GM23248 (cell line): ENCODE measurements around the gene PSMB5. TPM values are rescaled to one million over a fixed set of nuclear protein-coding genes. Genes with fewer than 3 reads are reported as not detected.

Source experiments
- DNase-seq: peaks from one replicate; pipeline ENCODE4 v3.0.0-alpha.2; 2015
- H2AFZ ChIP-seq: fragments of 200-600 bp; sonication (generic); 2 replicates; pipeline ENCODE4 v1.6.1; 2016; ENCODE audit warnings: antibody characterized with exemption
- H3F3A ChIP-seq: fragments of 200-600 bp; sonication (generic); 2 replicates; pipeline ENCODE4 v1.6.1; 2016; ENCODE audit warnings: mild to moderate bottlenecking, antibody characterized with exemption, mixed run types; ENCODE audit not compliant: insufficient read depth
- H3K27ac ChIP-seq: fragments of 200-600 bp; sonication (generic); 2 replicates; pipeline ENCODE4 v1.5.1; 2016; ENCODE audit warnings: mild to moderate bottlenecking
- H3K27me3 ChIP-seq: fragments of 200-600 bp; sonication (generic); replicated peaks from 2 replicates; pipeline ENCODE4 v1.6.1; 2016; ENCODE audit warnings: mild to moderate bottlenecking; ENCODE audit not compliant: insufficient read depth
- H3K36me3 ChIP-seq: fragments of 200-600 bp; sonication (generic); 2 replicates; pipeline ENCODE4 v1.6.1; 2016; ENCODE audit warnings: low read depth, mild to moderate bottlenecking
- H3K4me1 ChIP-seq: fragments of 200-600 bp; sonication (generic); 2 replicates; pipeline ENCODE4 v1.6.1; 2016; ENCODE audit warnings: mild to moderate bottlenecking; ENCODE audit not compliant: insufficient read depth
- H3K4me2 ChIP-seq: fragments of 200-600 bp; sonication (generic); one replicate; pipeline ENCODE4 v1.6.1; 2016; ENCODE audit warnings: mild to moderate bottlenecking; ENCODE audit not compliant: unreplicated experiment
- H3K4me3 ChIP-seq: fragments of 200-600 bp; sonication (generic); 2 replicates; pipeline ENCODE4 v1.5.1; 2016; ENCODE audit warnings: mild to moderate bottlenecking
- H3K79me2 ChIP-seq: fragments of 200-600 bp; sonication (generic); 2 replicates; pipeline ENCODE4 v1.6.1; 2016; ENCODE audit warnings: mild to moderate bottlenecking; ENCODE audit not compliant: insufficient read depth
- H3K9ac ChIP-seq: fragments of 200-600 bp; sonication (generic); 2 replicates; pipeline ENCODE4 v1.6.1; 2016; ENCODE audit warnings: mild to moderate bottlenecking
- H3K9me2 ChIP-seq: fragments of 200-600 bp; sonication (generic); 2 replicates; pipeline ENCODE4 v1.6.1; 2016; ENCODE audit warnings: mixed run types, mild to moderate bottlenecking, moderate library complexity; ENCODE audit not compliant: insufficient read depth
- H3K9me3 ChIP-seq: fragments of 200-600 bp; sonication (generic); one replicate; pipeline ENCODE4 v1.6.1; 2017; ENCODE audit warnings: low read depth
- H4K20me1 ChIP-seq: fragments of 200-600 bp; sonication (generic); 2 replicates; pipeline ENCODE4 v1.6.0; 2016; ENCODE audit not compliant: insufficient read depth
- EZH2 ChIP-seq: fragments of 200-600 bp; sonication (generic); IDR thresholded peaks from 2 replicates; pipeline ENCODE4 v1.6.1; 2018; ENCODE audit warnings: antibody characterized with exemption, mild to moderate bottlenecking; ENCODE audit not compliant: insufficient read depth, poor library complexity, severe bottlenecking
- EZH2phosphoT487 ChIP-seq: fragments of 200-600 bp; sonication (generic); IDR thresholded peaks from 2 replicates; pipeline ENCODE4 v1.6.1; 2018; ENCODE audit warnings: antibody characterized with exemption, moderate library complexity, mild to moderate bottlenecking, low read depth; ENCODE audit not compliant: insufficient read depth
- WGBS, 2 experiments: methylation state at CpG; one replicate each; pipeline ENCODE4 v1.1.6; 2015 to 2017; ENCODE audit warnings: low lambda C conversion rate in 2 of 2, low coverage in 1 of 2; ENCODE audit errors: missing lambda C conversion rate in 2 of 2; 5-methylcytosine and 5-hydroxymethylcytosine counted together
- in situ Hi-C: fragments of 300-500 bp; cut with MboI; formaldehyde crosslinking; loops from 2 replicates; pipeline ENCODE4 v1.15.0; 2020
- polyA plus RNA-seq: library from polyadenylated mRNA; unstranded; fragments of >200 nt; fragmentation: Nextera tagmentation; extraction: Ambion mirVana; gene quantifications from 2 replicates; pipeline ENCODE4 v1.2.1, GENCODE V29; 2016
- total RNA-seq: library from RNA; depleted of rRNA; stranded (reverse); fragments of >200 nt; shearing (Covaris generic); gene quantifications from 2 replicates; pipeline ENCODE4 v1.2.3, GENCODE V29; 2014

Gene PSMB5
- total and polyA plus RNA-seq, 2 experiments from 2014 or later: 263 to 274 TPM

- WGBS, 2 experiments: 41 to 42% methylated on average over 7 of the region's 7 CpGs
- TF ChIP-seq EZH2 (no peak), EZH2phosphoT487 (no peak)
- H3K27ac ChIP-seq: no peak overlapping the region
- no peak overlapping the region for H3K4me3 ChIP-seq
- no peaks in the 10 kb centered on the region for H3K9me3 ChIP-seq
- no peak overlapping the region for H3K4me2 ChIP-seq
- peaks cover 38% of the 10 kb centered on the region for H3F3A ChIP-seq
- peaks cover 13% of the 10 kb centered on the region; the same call in 1 of the 2 replicates for H3K36me3 ChIP-seq
- in situ Hi-C loops: no loop called here
- no peak overlapping the region for H2AFZ ChIP-seq
- no peak overlapping the region for H3K9ac ChIP-seq
- no peak for DNase-seq
- no peaks in the 10 kb centered on the region for H3K79me2 ChIP-seq
- no peaks in the 10 kb centered on the region for H3K9me2 ChIP-seq
- H3K4me1 ChIP-seq: no peaks in the 10 kb centered on the region
- H4K20me1 ChIP-seq: no peaks in the 10 kb centered on the region
- no peaks in the 10 kb centered on the region for H3K27me3 ChIP-seq
Observed at GRCh38 chr14:23021889-23022442, 12.7 kb downstream of the PSMB5 start.

DNA sequence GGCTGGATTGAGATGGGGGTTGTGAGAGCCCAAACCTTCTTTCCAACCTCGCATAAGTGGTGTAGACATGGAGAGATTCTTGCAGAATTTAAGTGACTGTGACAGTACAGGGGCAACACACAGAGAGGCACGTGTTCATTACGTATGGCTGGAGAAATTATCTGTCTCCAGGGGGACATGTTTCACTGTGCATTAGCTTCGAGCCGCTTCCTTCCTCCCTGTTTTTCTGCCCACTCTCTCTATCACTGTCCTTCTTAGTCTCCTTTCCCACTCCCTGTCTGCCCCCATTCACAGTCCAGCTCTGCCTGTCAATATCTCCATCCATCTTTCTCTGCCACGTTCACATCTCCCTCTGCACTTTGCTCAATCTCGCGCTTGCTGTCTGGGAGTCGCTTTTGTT is 13.3 kb downstream of the PSMB5 start:
- WGBS, 2 experiments: 57 to 64% methylated on average over 8 to 9 of the region's 9 CpGs
- H3K9ac ChIP-seq: no peak overlapping the region
- in situ Hi-C loops: no loop called here
- no peaks in the 10 kb centered on the region for H3K9me2 ChIP-seq
- no peak for DNase-seq
- peaks cover 38% of the 10 kb centered on the region for H3F3A ChIP-seq
- H3K4me1 ChIP-seq: no peaks in the 10 kb centered on the region
- H4K20me1 ChIP-seq: no peaks in the 10 kb centered on the region
- H3K79me2 ChIP-seq: no peaks in the 10 kb centered on the region
- H3K27ac ChIP-seq: no peak overlapping the region
- no peak overlapping the region for H2AFZ ChIP-seq
- H3K9me3 ChIP-seq: no peaks in the 10 kb centered on the region
- no peak overlapping the region for H3K4me2 ChIP-seq
- H3K36me3 ChIP-seq: peaks cover 13% of the 10 kb centered on the region; the same call in 1 of the 2 replicates
- H3K4me3 ChIP-seq: no peak overlapping the region
- no peaks in the 10 kb centered on the region for H3K27me3 ChIP-seq
- TF ChIP-seq EZH2 (no peak), EZH2phosphoT487 (no peak)

DNA sequence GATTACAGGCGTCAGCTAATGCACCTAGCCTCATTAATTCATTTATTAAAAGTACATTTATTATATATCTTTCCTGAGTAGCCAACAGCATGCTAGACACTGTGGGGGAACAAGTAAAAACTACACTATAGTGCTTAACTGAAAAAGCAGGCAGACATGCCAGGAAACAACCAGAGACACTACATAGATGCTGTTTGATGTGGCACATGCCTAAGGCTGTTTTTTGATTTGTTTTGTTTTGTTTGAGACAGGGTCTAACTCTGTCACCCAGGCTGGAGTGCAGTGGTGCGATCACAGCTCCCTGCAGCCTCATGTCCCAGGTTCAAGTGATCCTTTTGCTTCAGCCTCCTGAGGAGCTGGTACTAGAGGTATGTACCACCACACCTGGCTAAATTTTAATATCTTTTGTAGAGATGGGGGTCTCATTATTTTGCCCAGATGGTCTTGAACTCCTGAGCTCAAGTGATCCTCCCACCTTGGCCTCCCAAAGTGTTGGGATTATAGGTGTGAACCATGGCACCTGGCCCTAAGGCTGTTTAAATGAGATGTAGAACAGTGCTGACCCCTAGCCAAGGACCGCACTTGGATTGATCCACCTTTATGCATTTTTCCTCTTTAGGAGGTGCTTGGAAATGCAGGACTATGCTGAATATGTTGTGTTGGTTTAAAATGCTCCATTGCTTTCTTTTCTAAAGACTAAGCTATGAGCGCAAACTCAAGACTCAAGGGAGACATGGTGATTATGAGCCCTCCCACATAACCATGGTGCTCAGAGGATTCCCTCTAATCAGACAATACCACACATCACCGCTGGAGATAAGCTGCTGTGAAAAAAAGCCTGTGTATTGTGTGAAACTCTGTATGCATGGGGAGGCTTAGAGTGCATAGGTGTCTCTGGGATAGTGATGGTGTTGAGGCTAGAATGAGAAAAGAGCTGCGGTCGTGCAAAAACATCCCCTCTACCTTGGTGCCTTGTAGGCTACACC is 14.3 kb downstream of the PSMB5 start:
- no peaks in the 10 kb centered on the region for H3K9me3 ChIP-seq
- no peaks in the 10 kb centered on the region for H3K79me2 ChIP-seq
- H3K27ac ChIP-seq: no peak overlapping the region
- no peaks in the 10 kb centered on the region for H3K27me3 ChIP-seq
- no peaks in the 10 kb centered on the region for H4K20me1 ChIP-seq
- TF ChIP-seq EZH2 (no peak), EZH2phosphoT487 (no peak)
- no peak overlapping the region for H2AFZ ChIP-seq
- H3K4me2 ChIP-seq: no peak overlapping the region
- DNase-seq: no peak
- H3F3A ChIP-seq: peaks cover 31% of the 10 kb centered on the region
- 95 to 99% methylated on average over 7 of the region's 7 CpGs for WGBS, 2 experiments
- H3K9me2 ChIP-seq: no peaks in the 10 kb centered on the region
- no peaks in the 10 kb centered on the region for H3K4me1 ChIP-seq
- H3K9ac ChIP-seq: no peak overlapping the region
- H3K36me3 ChIP-seq: peaks cover 3% of the 10 kb centered on the region; the same call in 1 of the 2 replicates
- no peak overlapping the region for H3K4me3 ChIP-seq
- in situ Hi-C loops: no loop called here

GRCh38 chr14:23018107-23018506 is 16.6 kb downstream of the PSMB5 start:
- Histone ChIP-seq H3K4me1 (no peaks in the 10 kb centered on the region), H3K4me3 (no peak overlapping the region), H3K9ac (no peak overlapping the region), H3K79me2 (no peaks in the 10 kb centered on the region), H3K27ac (no peak overlapping the region), H2AFZ (no peak overlapping the region), H3K27me3 (no peaks in the 10 kb centered on the region), H3K9me2 (no peaks in the 10 kb centered on the region), H4K20me1 (no peaks in the 10 kb centered on the region), H3K36me3 (no peaks in the 10 kb centered on the region), H3K9me3 (no peaks in the 10 kb centered on the region), H3K4me2 (no peak overlapping the region), H3F3A (peaks cover 13% of the 10 kb centered on the region; the same call in 1 of the 2 replicates)
- TF ChIP-seq EZH2phosphoT487 (no peak), EZH2 (no peak)
- in situ Hi-C loops: no loop called here
- DNase-seq: no peak
